Measurements from ENCODE around the gene PCBP3.
"Not testable (repeated sequence)": the region's sequence is repeated elsewhere in the genome, so short reads cannot be mapped to it uniquely, and the experiment has no call there.

The PCBP3 gene

GRCh38 chr21:45636459-45636858, 7.1 kb upstream of the PCBP3 start:
- DNase-seq = no peak

GRCh38 chr21:45636951-45637646, 6.4 kb upstream of the PCBP3 start:
- no peak for DNase-seq

- no peak for DNase-seq
Observed at GRCh38 chr21:45637883-45638282, 5.6 kb upstream of the PCBP3 start.

GRCh38 chr21:45638707-45639106, 4.8 kb upstream of the PCBP3 start:
- no peak for DNase-seq

- no peak for DNase-seq
Observed at GRCh38 chr21:45639206-45640000, 4.1 kb upstream of the PCBP3 start.

- no peak for DNase-seq
Observed at GRCh38 chr21:45640001-45640887, 3.3 kb upstream of the PCBP3 start.

GRCh38 chr21:45640888-45641479, 2.5 kb upstream of the PCBP3 start:
- no peak for DNase-seq

- DNase-seq = no peak
Observed at GRCh38 chr21:45641480-45642035, 2.0 kb upstream of the PCBP3 start.

GRCh38 chr21:45642122-45642813, 1.3 kb upstream of the PCBP3 start:
- DNase-seq = no peak

- DNase-seq = peak; percentile 57
Observed at GRCh38 chr21:45644041-45644906, 749 bp downstream of the PCBP3 start.

- DNase-seq = no peak
Observed at GRCh38 chr21:45651921-45652320, 8.4 kb downstream of the PCBP3 start.

GRCh38 chr21:45655124-45655523, 11.6 kb downstream of the PCBP3 start:
- DNase-seq = no peak

GRCh38 chr21:45656114-45656513, 12.6 kb downstream of the PCBP3 start:
- DNase-seq = not testable (repeated sequence)

GRCh38 chr21:45661913-45662622, 18.5 kb downstream of the PCBP3 start:
- not testable (repeated sequence) for DNase-seq

GRCh38 chr21:45662623-45663245, 19.2 kb downstream of the PCBP3 start:
- not testable (repeated sequence) for DNase-seq

GRCh38 chr21:45669382-45669781, 25.9 kb downstream of the PCBP3 start:
- no peak for DNase-seq

GRCh38 chr21:45670731-45671130, 27.2 kb downstream of the PCBP3 start:
- no peak for DNase-seq

- not testable (repeated sequence) for DNase-seq
Observed at GRCh38 chr21:45678790-45679189, 35.3 kb downstream of the PCBP3 start.

GRCh38 chr21:45680215-45680614, 36.7 kb downstream of the PCBP3 start:
- no peak for DNase-seq

GRCh38 chr21:45695086-45695485, 51.6 kb downstream of the PCBP3 start:
- no peak for DNase-seq

All from activated CD4-positive, CD25-positive, alpha-beta regulatory T cell treated with anti-CD3 and anti-CD28 coated beads, Interleukin-2, amount 50 U/mL, for 72 hours (primary cell).